ENCODE data around the gene IL10RA. TPM values are rescaled to one million over a fixed set of nuclear protein-coding genes. Genes with fewer than 3 reads are reported as not detected.
A peak's percentile ranks its signal among the peaks of the same experiment; 100 is the strongest.
"Not testable (repeated sequence)": the region's sequence is repeated elsewhere in the genome, so short reads cannot be mapped to it uniquely, and the experiment has no call there.

IL10RA gene
- total RNA-seq (2014; rRNA removed; shearing (Covaris generic)): 0.09 and 0.29 TPM in 2 replicates

DNA sequence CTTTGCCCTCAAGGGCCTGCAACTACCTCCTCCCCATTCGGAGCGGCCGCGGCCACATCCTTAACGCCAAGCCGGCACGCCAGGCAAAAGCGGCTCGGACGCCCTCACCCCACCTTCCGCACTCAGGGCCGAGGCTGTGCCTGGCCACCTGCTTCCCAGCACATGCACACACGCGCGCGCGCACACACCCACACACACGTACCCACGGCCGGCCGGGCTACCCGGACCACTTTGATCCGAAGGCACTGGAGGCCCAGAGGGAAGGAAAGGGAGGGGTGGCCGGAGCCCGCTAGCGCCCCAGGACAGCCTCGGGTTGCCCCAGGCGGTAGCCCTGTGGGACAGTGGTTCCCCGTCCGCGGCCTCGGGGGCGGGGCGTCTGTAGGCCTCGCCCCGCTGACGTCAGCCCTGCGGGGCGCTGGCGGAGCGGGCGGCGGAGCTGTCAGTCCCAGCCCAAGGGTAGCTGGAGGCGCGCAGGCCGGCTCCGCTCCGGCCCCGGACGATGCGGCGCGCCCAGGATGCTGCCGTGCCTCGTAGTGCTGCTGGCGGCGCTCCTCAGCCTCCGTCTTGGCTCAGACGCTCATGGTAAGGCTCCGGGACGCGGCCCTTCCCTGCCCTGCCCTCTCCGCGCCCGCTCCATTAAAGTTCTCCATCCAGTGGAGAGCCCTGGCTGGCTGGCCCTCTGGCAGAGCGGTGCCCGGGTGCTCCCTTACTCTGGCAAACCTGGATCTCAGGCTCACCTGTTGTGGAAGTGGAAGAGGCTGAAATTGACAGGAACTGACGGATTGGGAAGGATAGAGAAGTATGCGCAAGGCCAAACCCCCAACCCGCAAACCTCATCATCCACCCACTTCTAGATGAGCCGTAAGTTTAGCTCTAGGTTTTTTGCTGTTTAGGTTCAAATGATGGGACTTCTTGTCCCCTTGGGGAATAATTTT is at the start of gene IL10RA:
Gene IL10RA, plus strand, starts transcription at position 442 of the 935 bp plus-strand sequence. Its CDS starts 74 bp downstream, at position 516.
- DNase-seq (ENCODE audit: low read depth): peak; percentile 84

DNA sequence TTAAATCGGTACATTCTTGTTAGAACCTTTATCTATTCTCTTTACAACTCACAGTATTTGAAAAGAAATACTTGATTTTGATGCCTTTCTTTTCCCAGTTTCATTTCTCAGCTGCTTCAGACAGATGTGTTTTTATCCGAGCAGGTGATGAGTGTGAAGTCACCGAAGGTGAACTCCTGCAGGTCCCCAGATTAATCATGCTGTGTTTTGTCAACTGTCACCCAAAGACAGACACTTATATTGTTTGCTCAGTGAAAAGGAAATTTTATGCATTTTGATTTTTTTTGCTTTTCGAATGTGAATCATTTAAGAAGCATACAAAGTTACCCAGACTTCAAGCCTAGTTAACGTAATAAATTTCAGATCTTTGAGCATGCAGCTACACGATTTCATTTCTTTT is 49.2 kb upstream of the IL10RA start:
- DNase-seq (ENCODE audit: low read depth): no peak

GRCh38 chr11:117940736-117941135 is 45.5 kb upstream of the IL10RA start:
- DNase-seq (ENCODE audit: low read depth): no peak

DNA sequence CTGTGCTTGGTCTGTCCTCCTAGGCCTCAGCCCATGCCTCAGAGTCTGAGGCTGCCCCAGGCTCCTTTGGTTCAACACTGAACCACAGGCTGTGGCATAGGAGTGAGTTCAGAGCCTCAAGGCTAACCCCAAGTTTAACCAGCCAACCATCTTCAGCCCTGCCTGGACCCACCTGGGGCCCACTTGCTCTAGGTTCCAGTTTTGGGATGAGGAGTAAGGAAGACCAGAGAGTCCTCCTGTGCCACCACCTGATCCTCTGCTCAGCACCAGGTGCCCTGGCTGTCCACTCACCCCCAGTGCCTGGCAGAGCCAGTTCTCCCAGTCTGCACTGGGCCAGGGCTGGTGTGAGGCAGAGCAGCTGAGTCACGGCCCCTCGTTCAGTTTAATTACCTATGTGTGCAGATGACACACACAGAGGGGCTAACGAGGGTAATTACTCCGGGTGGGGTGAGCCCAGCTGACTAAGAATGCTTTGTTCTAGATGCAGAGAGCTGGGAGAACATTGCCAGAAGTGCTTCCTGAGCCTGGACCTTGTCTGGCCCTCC is 45.0 kb upstream of the IL10RA start:
- peak; percentile 81 for DNase-seq (ENCODE audit: low read depth)

- no peak for DNase-seq (ENCODE audit: low read depth)
These were observed 44.1 kb upstream of the IL10RA start for GRCh38 chr11:117941976-117942654.

GRCh38 chr11:117944554-117944953 is 41.6 kb upstream of the IL10RA start:
- no peak for DNase-seq (ENCODE audit: low read depth)

DNA sequence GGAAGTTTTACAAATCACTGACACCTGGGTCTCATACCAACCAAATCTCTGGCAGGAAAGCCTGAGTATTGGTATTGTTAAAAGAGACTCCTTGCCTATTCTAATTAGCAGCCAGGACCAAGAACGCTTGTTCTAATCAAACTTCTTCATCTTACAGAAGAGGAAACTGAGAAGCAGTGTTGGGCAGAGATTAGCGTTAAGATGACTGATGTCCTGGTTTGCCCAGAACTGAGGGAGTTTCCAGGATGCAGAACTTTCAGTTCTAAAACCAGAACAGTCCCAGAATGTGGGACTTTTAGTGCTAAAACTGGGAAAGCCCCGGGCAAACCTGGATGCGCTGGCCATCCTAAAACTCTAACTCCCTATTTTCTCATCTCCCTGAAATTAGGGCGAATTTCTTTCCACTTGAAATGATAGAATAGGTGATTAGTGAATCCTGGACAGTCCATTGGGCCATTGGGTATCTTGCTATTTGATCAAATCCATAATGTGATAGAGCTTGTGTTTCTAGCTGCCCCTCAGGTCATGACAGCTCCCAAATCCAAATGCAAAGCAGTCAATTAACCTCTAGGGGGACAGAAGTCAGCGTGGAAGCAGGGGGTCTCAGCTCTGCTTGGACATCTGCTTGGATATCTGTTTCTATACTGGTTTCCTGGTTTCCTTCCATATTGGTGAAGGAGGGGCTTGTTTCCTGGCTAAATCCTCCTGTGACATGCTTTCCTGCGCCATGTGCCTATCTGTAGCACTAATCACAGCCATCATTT is 41.0 kb upstream of the IL10RA start:
- DNase-seq (ENCODE audit: low read depth): no peak

DNA sequence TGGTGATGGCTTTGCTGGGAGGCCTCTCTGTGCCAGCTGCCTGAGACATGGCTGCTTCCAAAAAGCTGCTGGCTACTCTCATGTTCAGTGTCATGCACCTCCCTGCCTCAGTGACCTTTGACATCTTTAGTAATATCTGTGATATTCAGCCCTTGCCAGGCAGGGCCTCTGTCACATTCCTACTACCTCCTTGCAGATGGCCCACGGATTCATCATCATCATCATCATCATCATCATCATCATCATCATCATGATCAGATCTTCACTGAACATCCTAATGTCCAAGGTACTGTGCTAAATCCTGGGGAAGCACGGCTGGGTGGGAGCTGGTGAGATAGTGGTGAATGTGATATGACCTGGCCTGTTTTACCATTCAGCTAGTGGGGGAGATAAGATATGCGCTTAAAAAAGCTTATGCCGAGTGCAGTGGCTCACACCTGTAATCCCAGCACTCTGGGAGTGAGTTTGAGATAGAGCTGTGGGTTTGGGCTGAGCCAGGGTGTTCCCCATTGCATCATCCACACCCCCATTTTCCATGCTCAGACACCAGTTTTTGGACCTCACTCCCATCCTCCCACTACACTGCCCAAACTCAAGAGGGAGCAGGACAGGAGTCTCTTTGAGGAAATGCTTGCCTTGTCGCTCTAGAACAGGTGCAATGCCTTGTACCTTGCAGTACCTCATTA is 39.9 kb upstream of the IL10RA start:
- DNase-seq (ENCODE audit: low read depth): no peak

DNA sequence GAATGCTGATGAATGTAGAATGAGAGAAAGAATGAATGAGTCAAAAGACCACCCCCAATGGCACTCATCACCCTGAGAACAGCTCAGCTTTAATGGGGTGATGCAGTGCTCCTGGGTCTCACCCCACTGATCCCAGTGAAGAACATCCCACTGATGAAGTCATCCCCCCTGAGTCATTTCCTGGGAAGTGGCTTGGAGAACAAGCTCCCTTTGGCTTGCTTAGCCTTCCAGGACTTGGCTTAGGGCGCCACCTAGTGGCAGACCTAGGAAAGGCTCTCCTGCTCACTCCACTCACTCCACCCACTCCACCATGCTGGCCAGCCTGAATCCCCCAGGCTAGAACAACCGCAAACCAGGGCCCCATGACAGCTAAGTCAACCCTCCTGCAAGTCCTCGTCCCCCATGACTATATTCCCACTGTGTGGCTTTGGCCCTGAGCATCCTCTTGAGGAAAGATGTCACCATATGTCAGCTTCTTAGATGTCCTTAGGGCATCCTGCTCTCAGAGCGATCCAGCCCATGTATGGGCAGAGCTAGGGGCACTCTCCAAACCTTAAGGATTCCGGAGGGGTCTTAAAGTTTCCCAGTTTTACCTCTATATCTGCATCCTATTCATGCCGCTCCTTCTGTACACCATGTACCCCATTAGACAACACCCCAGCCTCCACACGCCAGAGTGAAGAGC is 39.2 kb upstream of the IL10RA start:
- peak; percentile 95 for DNase-seq (ENCODE audit: low read depth)

- DNase-seq (ENCODE audit: low read depth): not testable (repeated sequence)
These were observed 38.4 kb upstream of the IL10RA start for GRCh38 chr11:117947751-117948150.

DNA sequence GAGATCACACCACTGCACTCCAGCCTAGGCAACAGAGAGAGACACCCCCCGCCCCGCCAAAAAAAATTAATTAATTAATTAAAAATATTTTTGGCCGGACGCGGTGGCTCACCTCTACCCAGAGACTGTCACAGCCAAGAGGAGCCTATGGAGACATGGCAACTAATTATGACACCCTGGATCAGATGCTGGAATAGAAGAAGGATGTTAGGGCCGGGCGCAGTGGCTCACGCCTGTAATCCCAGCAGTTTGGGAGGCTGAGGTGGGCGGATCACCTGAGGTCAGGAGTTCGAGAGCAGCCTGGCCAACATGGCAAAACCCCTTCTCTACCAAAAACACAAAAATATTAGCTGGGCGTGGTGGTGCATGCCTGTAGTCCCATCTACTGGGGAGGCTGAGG is 37.7 kb upstream of the IL10RA start:
- DNase-seq (ENCODE audit: low read depth): not testable (repeated sequence)

DNA sequence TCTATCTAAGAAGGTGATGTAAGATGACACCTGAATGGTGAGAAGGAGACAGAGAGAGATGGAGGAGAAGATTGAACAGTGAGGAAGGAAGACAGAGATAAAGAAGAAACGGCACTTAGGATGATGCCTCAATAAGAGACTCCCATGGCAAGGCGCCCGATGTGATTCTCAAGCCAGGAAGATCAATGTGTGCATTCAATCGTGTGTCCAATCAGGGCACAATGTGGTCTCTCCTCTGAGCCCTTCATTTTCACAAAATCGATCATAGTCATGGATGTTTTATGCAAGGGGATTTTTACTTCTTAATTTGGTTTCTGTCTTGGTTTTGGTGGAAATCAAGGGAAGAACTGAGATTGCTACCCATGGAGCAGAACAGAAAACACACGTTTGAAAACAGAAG is 37.1 kb upstream of the IL10RA start:
- DNase-seq (ENCODE audit: low read depth): no peak

- DNase-seq (ENCODE audit: low read depth): no peak
These were observed 35.9 kb upstream of the IL10RA start for GRCh38 chr11:117950301-117950700.

GRCh38 chr11:117950993-117951961 is 34.9 kb upstream of the IL10RA start:
- no peak for DNase-seq (ENCODE audit: low read depth)

GRCh38 chr11:117953024-117953671 is 33.0 kb upstream of the IL10RA start:
- DNase-seq (ENCODE audit: low read depth): no peak

DNA sequence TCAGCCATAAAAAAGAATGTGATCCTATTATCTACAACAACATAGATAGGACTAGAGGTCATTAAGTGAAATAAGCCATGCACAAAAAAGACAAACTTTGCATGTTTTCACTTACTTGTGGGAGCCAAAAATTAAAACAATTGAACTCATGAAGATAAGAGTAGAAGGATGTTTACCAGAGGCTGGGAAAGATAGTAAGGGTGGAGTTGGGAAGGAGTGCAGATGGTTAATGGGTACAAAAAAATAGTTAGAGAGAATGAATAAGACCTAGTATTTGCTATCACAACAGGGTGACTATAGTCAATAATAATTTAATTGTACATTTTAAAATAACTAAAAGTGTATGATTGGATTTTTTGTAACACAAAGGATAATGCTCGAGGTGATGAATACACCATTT is 27.2 kb upstream of the IL10RA start:
- DNase-seq (ENCODE audit: low read depth): no peak

DNA sequence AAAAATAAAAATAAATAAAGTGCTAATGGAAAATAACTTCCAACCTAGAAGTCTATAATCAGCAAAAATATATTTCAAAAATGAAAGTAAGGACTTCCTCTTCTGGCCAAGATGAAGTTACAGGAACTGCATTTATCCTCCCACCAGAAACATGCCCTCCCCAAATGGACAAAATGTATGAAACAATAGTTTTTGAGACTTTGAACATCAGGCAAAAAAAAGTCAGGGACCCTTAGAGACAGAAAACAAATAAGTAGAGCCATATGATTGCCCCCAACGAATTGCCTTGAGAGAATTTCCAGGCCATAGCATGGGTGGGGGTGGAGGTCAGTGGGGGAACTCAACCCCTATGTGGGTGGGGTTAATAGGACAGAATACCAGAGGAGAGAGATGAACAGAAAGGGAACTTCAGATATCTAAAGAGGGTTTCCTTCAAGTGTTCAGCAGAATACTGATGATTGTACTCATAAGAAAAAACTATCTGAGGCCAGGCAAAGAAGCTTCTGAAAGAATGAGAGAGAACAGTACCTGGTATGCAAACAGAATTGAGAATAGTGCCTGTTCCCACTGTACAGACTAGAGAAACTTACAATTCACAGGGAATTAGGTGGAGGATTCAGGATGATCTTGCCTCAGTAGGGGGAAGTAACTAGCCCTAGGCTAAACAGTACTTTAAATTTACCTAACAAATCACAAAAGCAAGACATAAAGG is 26.6 kb upstream of the IL10RA start:
- DNase-seq (ENCODE audit: low read depth): no peak

DNA sequence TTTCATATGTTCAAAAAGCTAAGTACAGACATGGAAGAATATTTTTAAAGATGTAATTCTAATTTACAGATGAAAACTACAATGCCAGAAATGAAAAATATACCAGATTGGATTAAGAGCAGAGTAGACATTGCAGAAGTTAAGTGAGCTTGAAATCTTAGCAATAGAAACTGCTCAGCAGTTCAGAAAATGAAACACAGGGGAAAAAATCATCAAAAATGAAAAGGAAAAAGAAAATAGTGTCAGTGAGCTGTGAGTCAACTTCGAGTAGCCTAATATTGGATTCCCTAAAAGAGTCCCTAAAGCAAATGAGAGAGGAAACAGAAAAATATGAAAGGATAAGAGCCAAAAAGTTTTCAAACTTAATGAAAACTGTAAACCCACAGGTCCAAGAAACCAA is 25.8 kb upstream of the IL10RA start:
- no peak for DNase-seq (ENCODE audit: low read depth)

Measured in Daoy (cell line).